CD4-positive, alpha-beta memory T cell (primary cell): ENCODE measurements around the gene SPRR2B. TPM values are rescaled to one million over a fixed set of nuclear protein-coding genes. Genes with fewer than 3 reads are reported as not detected.

Experiments
- CTCF ChIA-PET: fragments of 350-600 bp; sonication (Branson Sonifier 250); formaldehyde crosslinking; loops from one replicate; lab custom pipeline; 2021; ENCODE audit warnings: inconsistent platforms; ENCODE audit not compliant: partially characterized antibody; lab: Charles Lee
- POLR2A ChIA-PET: fragments of 350-600 bp; sonication (Branson Sonifier 250); formaldehyde crosslinking; loops from one replicate; lab custom pipeline; 2021; ENCODE audit not compliant: partially characterized antibody; lab: Charles Lee
- DNase-seq, 5 donors: peaks; one replicate each; pipeline versions ENCODE4 v3.0.0 to v3.0.0-alpha.2; 2020 to 2022; ENCODE audit warnings: mixed read lengths in 1 of 5
- H3K27ac ChIP-seq: one replicate; pipeline ENCODE4 v1.7.0; 2013; ENCODE audit warnings: low read depth, low read length
- H3K27me3 ChIP-seq: 2 replicates; pipeline ENCODE4 v1.7.0; 2013; ENCODE audit warnings: mild to moderate bottlenecking, low read length, moderate library complexity; ENCODE audit not compliant: insufficient read depth
- H3K36me3 ChIP-seq: 2 replicates; pipeline ENCODE4 v1.7.0; 2013; ENCODE audit warnings: mild to moderate bottlenecking, low read length, moderate library complexity; ENCODE audit not compliant: insufficient read depth
- H3K4me1 ChIP-seq: 2 replicates; pipeline ENCODE4 v1.7.0; 2013; ENCODE audit warnings: mild to moderate bottlenecking, low read length, moderate library complexity; ENCODE audit not compliant: insufficient read depth
- H3K4me3 ChIP-seq, 2 donors: one replicate each; pipeline ENCODE4 v1.7.0; 2013; ENCODE audit warnings: low read length in 2 of 2, mild to moderate bottlenecking in 1 of 2
- H3K9me3 ChIP-seq, 2 donors: one replicate each; pipeline ENCODE4 v1.7.0; 2013; ENCODE audit warnings: low read length in 2 of 2, control low read depth in 1 of 2; ENCODE audit not compliant: control insufficient read depth in 1 of 2
- H3K27ac Mint-ChIP-seq, 7 donors: one replicate each; pipeline ENCODE4 v1.8.0; 2020 to 2021; ENCODE audit warnings: mixed read lengths in 7 of 7, mild to moderate bottlenecking in 6 of 7, inconsistent platforms in 3 of 7, moderate library complexity in 3 of 7
- H3K27me3 Mint-ChIP-seq, 2 donors: one replicate each; pipeline ENCODE4 v1.8.0; 2020 to 2021; ENCODE audit warnings: mixed read lengths in 2 of 2
- H3K36me3 Mint-ChIP-seq, 2 donors: one replicate each; pipeline ENCODE4 v1.8.0; 2020 to 2021; ENCODE audit warnings: mixed read lengths in 2 of 2, inconsistent platforms in 1 of 2, mild to moderate bottlenecking in 1 of 2
- H3K4me1 Mint-ChIP-seq, 4 donors: one replicate each; pipeline ENCODE4 v1.8.0; 2020 to 2021; ENCODE audit warnings: mixed read lengths in 4 of 4, mild to moderate bottlenecking in 1 of 4
- H3K4me3 Mint-ChIP-seq, 8 donors: one replicate each; pipeline ENCODE4 v1.8.0; 2020 to 2021; ENCODE audit warnings: mixed read lengths in 8 of 8, mild to moderate bottlenecking in 7 of 8, moderate library complexity in 6 of 8, inconsistent platforms in 3 of 8
- H3K9me3 Mint-ChIP-seq, 8 donors: one replicate each; pipeline ENCODE4 v1.8.0; 2020 to 2021; ENCODE audit warnings: mixed read lengths in 8 of 8, mild to moderate bottlenecking in 5 of 8, inconsistent platforms in 3 of 8, moderate library complexity in 1 of 8
- intact Hi-C: fragments of 100-400 bp; cut with micrococcal nuclease; formaldehyde crosslinking; loops from one replicate; pipeline ENCODE4 v1.15.1; 2023
- polyA plus RNA-seq, 2 donors: library from polyadenylated mRNA; unstranded; fragments of 300-500 nt; fragmentation: Illumina TruSeq; gene quantifications; one replicate each; pipeline ENCODE4 v1.2.3, GENCODE V29; 2021
- total RNA-seq, 2 experiments: library from RNA; stranded (reverse); gene quantifications; one replicate each; pipeline ENCODE4 v1.2.3, GENCODE V29; 2021

SPRR2B gene
- total and polyA plus RNA-seq, 4 experiments from 2014 or later, result not detected

DNA sequence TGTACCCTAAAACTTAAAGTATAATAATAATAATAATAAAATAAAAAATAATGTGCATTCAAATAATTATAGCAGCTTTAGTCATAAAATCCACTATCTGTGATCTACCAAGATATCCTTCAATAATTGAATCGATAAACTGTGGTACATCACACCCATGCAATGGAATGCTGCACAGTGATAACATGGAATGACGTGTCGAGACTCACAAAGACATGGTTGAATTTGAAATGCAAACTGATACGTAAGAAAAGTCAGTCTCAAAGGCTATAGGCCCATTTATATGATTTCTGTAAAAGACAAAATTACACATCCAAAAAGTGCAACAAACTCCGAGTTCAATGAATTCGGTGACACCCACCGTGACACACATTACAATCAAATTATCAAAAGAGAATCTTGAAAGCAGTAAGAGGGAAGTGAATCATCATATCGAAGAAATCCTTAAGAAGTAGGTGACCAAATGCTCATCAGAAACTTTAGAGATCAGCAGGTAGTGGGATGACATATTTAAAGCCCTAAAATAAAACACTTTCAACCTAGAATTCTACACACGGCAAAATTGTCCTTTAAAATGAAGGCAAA lies 28.1 kb upstream of the SPRR2B start:
- Mint-ChIP-seq H3K27ac (no peak overlapping the region), H3K36me3 (no peaks in the 10 kb centered on the region)

DNA sequence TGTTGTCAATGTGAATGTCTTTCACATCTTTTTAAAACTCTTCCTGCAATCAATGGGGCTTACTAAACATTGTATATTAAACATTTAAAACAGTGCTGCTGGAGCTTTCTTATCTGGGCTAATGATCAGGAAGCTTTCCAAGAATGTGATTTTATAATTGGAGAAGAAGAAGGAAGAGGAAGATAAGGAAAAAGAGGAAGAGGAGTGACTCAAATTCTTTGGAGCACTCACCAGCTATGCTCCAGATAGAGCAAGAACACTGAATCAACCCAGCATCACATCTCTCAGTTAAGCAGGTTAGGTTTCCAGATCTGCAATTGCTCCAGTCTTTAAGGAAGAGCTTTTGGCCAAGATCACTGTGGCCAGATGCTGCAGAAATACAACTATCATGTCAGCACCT lies 24.4 kb upstream of the SPRR2B start:
- intact Hi-C loops, result no loop called here
- no peak overlapping the region for H3K27ac ChIP-seq
- no peak for DNase-seq
- ChIA-PET CTCF (no interaction called here), POLR2A (no interaction called here)
- Mint-ChIP-seq H3K36me3 (no peaks in the 10 kb centered on the region), H3K27me3 (peaks cover 7 to 13% of the 10 kb centered on the region in 2 donors), H3K27ac (no peak overlapping the region), H3K4me3 (no peak overlapping the region), H3K9me3 (peaks cover 0 to under 1% (median 0%) of the 10 kb centered on the region in 8 donors), H3K4me1 (no peaks in the 10 kb centered on the region)
- H3K4me1 ChIP-seq, result no peaks in the 10 kb centered on the region
- H3K9me3 ChIP-seq, result no peaks in the 10 kb centered on the region
- H3K4me3 ChIP-seq, result no peak overlapping the region
- no peaks in the 10 kb centered on the region for H3K36me3 ChIP-seq
- H3K27me3 ChIP-seq, result peaks cover 8% of the 10 kb centered on the region

More for the DNA sequence above, 28.1 kb upstream of the SPRR2B start:
- Histone ChIP-seq H3K36me3 (no peaks in the 10 kb centered on the region), H3K27ac (no peak overlapping the region), H3K4me3 (no peak overlapping the region), H3K4me1 (no peaks in the 10 kb centered on the region), H3K27me3 (peaks cover 8% of the 10 kb centered on the region), H3K9me3 (no peaks in the 10 kb centered on the region)
- ChIA-PET POLR2A (no interaction called here), CTCF (no interaction called here)
- intact Hi-C loops, result no loop called here
- Mint-ChIP-seq H3K4me1 (no peaks in the 10 kb centered on the region), H3K27me3 (peaks cover 10 to 18% of the 10 kb centered on the region in 2 donors), H3K4me3 (no peak overlapping the region), H3K9me3 (no peaks in the 10 kb centered on the region)
- no peak for DNase-seq

- Histone ChIP-seq H3K36me3 (no peaks in the 10 kb centered on the region), H3K4me3 (no peak within 1 kb of the TSS), H3K27ac (no peak within 1 kb of the TSS), H3K27me3 (peaks cover 8% of the 10 kb centered on the region), H3K9me3 (no peaks in the 10 kb centered on the region), H3K4me1 (no peaks in the 10 kb centered on the region)
- CTCF ChIA-PET, result no interaction called here
- no peaks in the 10 kb centered on the region for H3K4me1 Mint-ChIP-seq
- H3K27ac Mint-ChIP-seq, result no peak within 1 kb of the TSS
- no peak for DNase-seq
- POLR2A ChIA-PET, result no interaction called here
- no peak within 1 kb of the TSS for H3K4me3 Mint-ChIP-seq
- peaks cover 7 to 10% of the 10 kb centered on the region in 2 donors for H3K27me3 Mint-ChIP-seq
- no peaks in the 10 kb centered on the region for H3K36me3 Mint-ChIP-seq
- H3K9me3 Mint-ChIP-seq, result peaks cover 0 to 2% (median 0%) of the 10 kb centered on the region in 8 donors
- intact Hi-C loops, result loop anchor here (1.0 kb wide), 1 partner anchor 25 kb away; no protein-coding TSS in a partner anchor
Measured at GRCh38 chr1:153094426-153094825, 23.0 kb upstream of the SPRR2B start, which contains the start of gene SPRR2E. Gene SPRR2E (minus strand): TSS chr1:153094526. CDS start chr1:153093751, 775 bp downstream.

GRCh38 chr1:153087652-153088051 lies 16.2 kb upstream of the SPRR2B start:
- DNase-seq, result no peak
- peaks cover 0 to 4% (median 0%) of the 10 kb centered on the region in 8 donors for H3K9me3 Mint-ChIP-seq
- Histone ChIP-seq H3K27me3 (no peaks in the 10 kb centered on the region), H3K4me3 (no peak overlapping the region), H3K9me3 (no peaks in the 10 kb centered on the region), H3K36me3 (no peaks in the 10 kb centered on the region), H3K27ac (no peak overlapping the region), H3K4me1 (no peaks in the 10 kb centered on the region)
- no peak overlapping the region for H3K27ac Mint-ChIP-seq
- H3K27me3 Mint-ChIP-seq, result peaks cover 11 to 14% of the 10 kb centered on the region in 2 donors
- no peaks in the 10 kb centered on the region for H3K36me3 Mint-ChIP-seq
- ChIA-PET POLR2A (no interaction called here), CTCF (no interaction called here)
- no peaks in the 10 kb centered on the region for H3K4me1 Mint-ChIP-seq
- no peak overlapping the region for H3K4me3 Mint-ChIP-seq
- intact Hi-C loops, result no loop called here

DNA sequence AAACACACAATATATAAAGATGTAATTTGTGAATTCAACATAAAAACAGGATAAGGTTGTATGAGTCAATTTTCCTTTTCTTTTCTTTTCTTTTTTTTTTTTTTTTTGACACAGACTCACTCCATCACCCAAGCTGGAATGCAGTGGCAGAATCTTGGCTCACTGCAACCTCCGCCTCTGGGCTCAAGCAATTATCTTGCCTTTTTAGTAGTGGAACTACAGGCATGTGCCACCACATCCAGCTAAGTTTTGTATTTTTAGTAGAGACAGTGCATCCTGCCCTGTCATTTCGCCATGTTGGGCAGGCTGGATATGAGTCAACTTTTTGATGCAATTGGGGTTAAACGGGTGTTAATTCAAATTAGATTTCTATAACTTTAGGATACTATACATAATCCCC lies 10.3 kb upstream of the SPRR2B start:
- no peaks in the 10 kb centered on the region for H3K27me3 ChIP-seq
- H3K27ac ChIP-seq, result no peak overlapping the region
- intact Hi-C loops, result no loop called here
- H3K4me3 ChIP-seq, result no peak overlapping the region
- Mint-ChIP-seq H3K9me3 (peaks cover 5 to 20% (median 11%) of the 10 kb centered on the region in 8 donors), H3K36me3 (no peaks in the 10 kb centered on the region), H3K4me1 (no peaks in the 10 kb centered on the region), H3K27ac (no peak overlapping the region), H3K4me3 (no peak overlapping the region), H3K27me3 (peaks cover 14 to 18% of the 10 kb centered on the region in 2 donors)
- no peaks in the 10 kb centered on the region for H3K36me3 ChIP-seq
- H3K4me1 ChIP-seq, result no peaks in the 10 kb centered on the region
- H3K9me3 ChIP-seq, result no peaks in the 10 kb centered on the region
- no peak for DNase-seq
- ChIA-PET POLR2A (no interaction called here), CTCF (no interaction called here)

DNA sequence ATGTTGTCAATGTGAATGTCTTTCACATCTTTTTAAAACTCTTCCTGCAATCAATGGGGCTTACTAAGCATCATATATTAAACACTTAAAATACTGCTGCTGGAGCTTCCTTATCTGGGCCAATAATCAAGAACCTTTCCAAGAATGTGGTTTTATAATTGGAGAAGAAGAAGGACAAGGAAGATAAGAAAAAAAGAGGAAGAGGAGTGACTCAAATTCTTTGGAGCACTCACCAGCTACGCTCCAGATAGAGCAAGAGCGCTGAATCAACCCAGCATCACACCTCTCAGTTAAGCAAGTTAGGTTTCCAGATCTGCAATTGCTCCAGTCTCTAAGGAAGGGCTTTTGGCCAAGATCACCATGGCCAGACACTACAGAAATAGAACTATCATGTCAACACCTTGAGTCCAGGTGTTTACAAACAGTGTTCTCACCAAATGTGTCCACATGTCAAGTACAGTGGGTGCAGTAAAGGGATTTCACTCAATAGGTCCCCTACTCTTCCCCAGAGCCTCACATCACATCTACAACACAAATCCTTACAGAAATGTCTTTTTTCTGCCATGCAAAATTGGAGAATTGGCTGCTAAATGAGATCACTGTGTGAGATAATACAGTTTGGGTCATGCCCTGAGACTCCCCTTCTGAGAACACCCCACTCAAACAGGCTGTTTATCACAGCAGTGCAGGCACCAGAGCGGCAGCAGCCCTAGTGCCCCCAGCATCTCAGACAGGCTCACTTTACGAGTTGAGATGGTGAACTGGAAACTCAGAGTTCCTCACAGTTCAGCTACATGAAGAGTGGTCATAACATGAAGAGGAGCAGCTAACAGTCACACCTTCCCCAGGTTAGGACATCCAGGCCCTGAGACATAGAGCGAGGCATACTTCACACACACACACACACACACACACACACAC lies 1.7 kb upstream of the SPRR2B start:
- ChIA-PET CTCF (no interaction called here), POLR2A (no interaction called here)
- Mint-ChIP-seq H3K36me3 (no peaks in the 10 kb centered on the region), H3K27ac (no peak overlapping the region), H3K9me3 (peaks cover 0 to 7% (median 0%) of the 10 kb centered on the region in 8 donors), H3K27me3 (peaks cover 1 to 4% of the 10 kb centered on the region in 2 donors), H3K4me1 (no peaks in the 10 kb centered on the region), H3K4me3 (no peak overlapping the region)
- Histone ChIP-seq H3K27me3 (no peaks in the 10 kb centered on the region), H3K9me3 (no peaks in the 10 kb centered on the region), H3K27ac (no peak overlapping the region), H3K4me1 (no peaks in the 10 kb centered on the region), H3K36me3 (no peaks in the 10 kb centered on the region), H3K4me3 (no peak overlapping the region)
- intact Hi-C loops, result no loop called here
- DNase-seq, result no peak

DNA sequence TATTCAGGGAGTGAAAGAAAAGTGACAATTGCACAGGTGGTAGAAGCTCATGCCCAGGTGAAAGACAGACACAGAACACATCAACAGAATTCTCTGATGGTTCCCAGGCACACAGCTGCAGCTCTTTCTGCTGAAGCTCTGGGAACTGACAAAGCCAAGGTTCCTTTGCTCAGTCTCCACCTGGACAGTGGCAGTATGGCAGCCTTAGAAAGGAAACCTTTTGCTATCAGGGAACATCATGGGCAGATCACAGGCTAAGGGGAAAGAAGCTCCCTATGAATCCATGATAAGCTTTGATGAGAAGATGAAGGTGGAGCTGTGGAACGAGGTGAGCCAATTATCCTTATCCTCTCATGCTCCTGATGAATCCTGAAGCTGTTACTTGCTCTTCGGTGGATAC lies 1.2 kb downstream of the SPRR2B start:
- DNase-seq, result peak in 1 of 5 donors; percentile 25
- ChIA-PET CTCF (no interaction called here), POLR2A (no interaction called here)
- Mint-ChIP-seq H3K4me3 (no peak overlapping the region), H3K27me3 (peaks cover 9 to 14% of the 10 kb centered on the region in 2 donors), H3K27ac (no peak overlapping the region), H3K9me3 (no peaks in the 10 kb centered on the region), H3K36me3 (no peaks in the 10 kb centered on the region), H3K4me1 (no peaks in the 10 kb centered on the region)
- H3K4me3 ChIP-seq, result no peak overlapping the region
- no peaks in the 10 kb centered on the region for H3K27me3 ChIP-seq
- H3K27ac ChIP-seq, result no peak overlapping the region
- no peaks in the 10 kb centered on the region for H3K36me3 ChIP-seq
- no peaks in the 10 kb centered on the region for H3K4me1 ChIP-seq
- no peaks in the 10 kb centered on the region for H3K9me3 ChIP-seq
- intact Hi-C loops, result no loop called here
